ENCODE data around the gene SYNGR1.

The SYNGR1 gene

GRCh38 chr22:39365492-39365780 is 15.6 kb downstream of the SYNGR1 start:
- Histone ChIP-seq H3K79me1 (ENCODE audit: low read length) (no peaks in the 10 kb centered on the region), H3K36me3 (ENCODE audit: control insufficient read depth, insufficient read depth, low read length) (no peaks in the 10 kb centered on the region), H4K8ac (ENCODE audit: low read depth, low read length) (no peak overlapping the region), H3K56ac (ENCODE audit: low read length) (no peak overlapping the region), H3K79me2 (ENCODE audit: control insufficient read depth, insufficient read depth, low read length) (no peaks in the 10 kb centered on the region), H3K23ac (ENCODE audit: low read length) (no peak overlapping the region), H3K27me3 (ENCODE audit: insufficient read depth, low read length, poor library complexity) (no peaks in the 10 kb centered on the region), H3K9ac (ENCODE audit: low read length) (no peak overlapping the region), H3K4me2 (ENCODE audit: low read length) (no peak overlapping the region), H4K5ac (ENCODE audit: low read length) (no peak overlapping the region), H2BK5ac (ENCODE audit: low read length) (no peak overlapping the region), H2BK15ac (replicated peaks; ENCODE audit: low read depth) (no peak overlapping the region), H3K18ac (ENCODE audit: low read length) (no peak overlapping the region), H3K4ac (ENCODE audit: low read depth, low read length) (no peak overlapping the region), H2BK120ac (ENCODE audit: low read depth, low read length) (no peak overlapping the region), H2AK5ac (ENCODE audit: low read length) (no peak overlapping the region), H3K4me3 (ENCODE audit: low read length) (no peak overlapping the region), H3K27ac (ENCODE audit: low read depth, low read length) (no peak overlapping the region), H3K4me1 (ENCODE audit: control insufficient read depth, low read depth, low read length) (peaks cover 12% of the 10 kb centered on the region)
- DNase-seq = no peak
- WGBS (ENCODE audit: extremely low coverage, insufficient coverage, low lambda C conversion rate) = no CpG with 5 or more reads among the region's 3 CpGs

DNA sequence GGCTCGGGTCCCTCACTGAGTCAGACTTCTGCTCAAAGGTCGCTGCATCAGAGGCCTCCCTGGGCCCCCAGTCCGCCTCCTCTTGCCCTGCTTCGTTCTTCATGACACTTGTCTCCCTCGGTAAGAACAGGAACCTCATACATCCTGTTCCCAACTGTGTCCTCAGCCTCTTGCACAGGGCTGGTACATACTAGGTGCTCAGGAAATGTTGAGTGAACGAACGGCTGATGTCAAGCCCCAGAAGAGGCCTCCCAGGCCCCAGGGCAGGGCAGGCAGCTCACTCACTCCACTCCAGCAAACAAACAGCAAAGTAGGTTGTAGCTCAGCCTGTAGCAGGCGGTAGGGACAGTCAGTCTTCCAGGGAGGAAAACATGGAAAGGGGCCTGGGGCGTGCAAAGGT is 17.2 kb downstream of the SYNGR1 start:
- no peak overlapping the region for H3K9ac ChIP-seq (ENCODE audit: low read length)
- no peak overlapping the region for H2BK15ac ChIP-seq (replicated peaks; ENCODE audit: low read depth)
- no peak for DNase-seq
- no CpG with 5 or more reads among the region's 9 CpGs for WGBS (ENCODE audit: extremely low coverage, insufficient coverage, low lambda C conversion rate)
- no peak overlapping the region for H2BK120ac ChIP-seq (ENCODE audit: low read depth, low read length)
- no peak overlapping the region for H2AK5ac ChIP-seq (ENCODE audit: low read length)
- no peaks in the 10 kb centered on the region for H3K79me2 ChIP-seq (ENCODE audit: control insufficient read depth, insufficient read depth, low read length)
- H3K18ac ChIP-seq (ENCODE audit: low read length) = no peak overlapping the region
- H3K4me3 ChIP-seq (ENCODE audit: low read length) = no peak overlapping the region
- H3K23ac ChIP-seq (ENCODE audit: low read length) = no peak overlapping the region
- no peak overlapping the region for H3K27ac ChIP-seq (ENCODE audit: low read depth, low read length)
- H3K36me3 ChIP-seq (ENCODE audit: control insufficient read depth, insufficient read depth, low read length) = no peaks in the 10 kb centered on the region
- H3K4ac ChIP-seq (ENCODE audit: low read depth, low read length) = no peak overlapping the region
- no peak overlapping the region for H4K5ac ChIP-seq (ENCODE audit: low read length)
- no peaks in the 10 kb centered on the region for H3K27me3 ChIP-seq (ENCODE audit: insufficient read depth, low read length, poor library complexity)
- no peak overlapping the region for H3K56ac ChIP-seq (ENCODE audit: low read length)
- H3K4me2 ChIP-seq (ENCODE audit: low read length) = no peak overlapping the region
- H4K8ac ChIP-seq (ENCODE audit: low read depth, low read length) = no peak overlapping the region
- no peaks in the 10 kb centered on the region for H3K79me1 ChIP-seq (ENCODE audit: low read length)
- no peak overlapping the region for H2BK5ac ChIP-seq (ENCODE audit: low read length)
- peaks cover 5% of the 10 kb centered on the region for H3K4me1 ChIP-seq (ENCODE audit: control insufficient read depth, low read depth, low read length)

- Histone ChIP-seq H3K4me1 (ENCODE audit: control insufficient read depth, low read depth, low read length) (no peaks in the 10 kb centered on the region), H4K8ac (ENCODE audit: low read depth, low read length) (no peak overlapping the region), H3K18ac (ENCODE audit: low read length) (no peak overlapping the region), H3K9ac (ENCODE audit: low read length) (no peak overlapping the region), H3K4me3 (ENCODE audit: low read length) (no peak overlapping the region), H2BK15ac (replicated peaks; ENCODE audit: low read depth) (no peak overlapping the region), H2BK5ac (ENCODE audit: low read length) (no peak overlapping the region), H3K4me2 (ENCODE audit: low read length) (no peak overlapping the region), H3K4ac (ENCODE audit: low read depth, low read length) (no peak overlapping the region), H3K56ac (ENCODE audit: low read length) (no peak overlapping the region), H3K79me2 (ENCODE audit: control insufficient read depth, insufficient read depth, low read length) (no peaks in the 10 kb centered on the region), H3K36me3 (ENCODE audit: control insufficient read depth, insufficient read depth, low read length) (no peaks in the 10 kb centered on the region), H2BK120ac (ENCODE audit: low read depth, low read length) (no peak overlapping the region), H3K79me1 (ENCODE audit: low read length) (no peaks in the 10 kb centered on the region), H2AK5ac (ENCODE audit: low read length) (no peak overlapping the region), H3K23ac (ENCODE audit: low read length) (no peak overlapping the region), H3K27me3 (ENCODE audit: insufficient read depth, low read length, poor library complexity) (no peaks in the 10 kb centered on the region), H4K5ac (ENCODE audit: low read length) (no peak overlapping the region), H3K27ac (ENCODE audit: low read depth, low read length) (no peak overlapping the region)
- DNase-seq = no peak
- no CpG with 5 or more reads among the region's 9 CpGs for WGBS (ENCODE audit: extremely low coverage, insufficient coverage, low lambda C conversion rate)
Observed at GRCh38 chr22:39368461-39368911, 18.7 kb downstream of the SYNGR1 start.

GRCh38 chr22:39369186-39369585 is 19.4 kb downstream of the SYNGR1 start:
- no peak overlapping the region for H2AK5ac ChIP-seq (ENCODE audit: low read length)
- H3K27ac ChIP-seq (ENCODE audit: low read depth, low read length) = no peak overlapping the region
- no peak for DNase-seq
- no peaks in the 10 kb centered on the region for H3K4me1 ChIP-seq (ENCODE audit: control insufficient read depth, low read depth, low read length)
- no peak overlapping the region for H4K8ac ChIP-seq (ENCODE audit: low read depth, low read length)
- no peaks in the 10 kb centered on the region for H3K79me2 ChIP-seq (ENCODE audit: control insufficient read depth, insufficient read depth, low read length)
- H3K4me2 ChIP-seq (ENCODE audit: low read length) = no peak overlapping the region
- no peak overlapping the region for H2BK5ac ChIP-seq (ENCODE audit: low read length)
- no peak overlapping the region for H3K4ac ChIP-seq (ENCODE audit: low read depth, low read length)
- WGBS (ENCODE audit: extremely low coverage, insufficient coverage, low lambda C conversion rate) = no CpG with 5 or more reads among the region's 6 CpGs
- no peaks in the 10 kb centered on the region for H3K36me3 ChIP-seq (ENCODE audit: control insufficient read depth, insufficient read depth, low read length)
- no peaks in the 10 kb centered on the region for H3K27me3 ChIP-seq (ENCODE audit: insufficient read depth, low read length, poor library complexity)
- peak overlapping the region; percentile 5 for H3K56ac ChIP-seq (ENCODE audit: low read length)
- H3K18ac ChIP-seq (ENCODE audit: low read length) = no peak overlapping the region
- no peak overlapping the region for H3K23ac ChIP-seq (ENCODE audit: low read length)
- H2BK120ac ChIP-seq (ENCODE audit: low read depth, low read length) = no peak overlapping the region
- no peak overlapping the region for H3K9ac ChIP-seq (ENCODE audit: low read length)
- no peak overlapping the region for H3K4me3 ChIP-seq (ENCODE audit: low read length)
- no peak overlapping the region for H2BK15ac ChIP-seq (replicated peaks; ENCODE audit: low read depth)
- H4K5ac ChIP-seq (ENCODE audit: low read length) = no peak overlapping the region
- H3K79me1 ChIP-seq (ENCODE audit: low read length) = no peaks in the 10 kb centered on the region

- DNase-seq = no peak
- Histone ChIP-seq H3K18ac (ENCODE audit: low read length) (no peak overlapping the region), H3K27me3 (ENCODE audit: insufficient read depth, low read length, poor library complexity) (no peaks in the 10 kb centered on the region), H2BK5ac (ENCODE audit: low read length) (no peak overlapping the region), H3K4ac (ENCODE audit: low read depth, low read length) (no peak overlapping the region), H3K4me3 (ENCODE audit: low read length) (no peak overlapping the region), H4K8ac (ENCODE audit: low read depth, low read length) (no peak overlapping the region), H2AK5ac (ENCODE audit: low read length) (no peak overlapping the region), H3K56ac (ENCODE audit: low read length) (no peak overlapping the region), H3K4me2 (ENCODE audit: low read length) (no peak overlapping the region), H2BK15ac (replicated peaks; ENCODE audit: low read depth) (no peak overlapping the region), H4K5ac (ENCODE audit: low read length) (no peak overlapping the region), H3K4me1 (ENCODE audit: control insufficient read depth, low read depth, low read length) (no peaks in the 10 kb centered on the region), H2BK120ac (ENCODE audit: low read depth, low read length) (no peak overlapping the region), H3K23ac (ENCODE audit: low read length) (no peak overlapping the region), H3K79me2 (ENCODE audit: control insufficient read depth, insufficient read depth, low read length) (no peaks in the 10 kb centered on the region), H3K9ac (ENCODE audit: low read length) (no peak overlapping the region), H3K79me1 (ENCODE audit: low read length) (no peaks in the 10 kb centered on the region), H3K36me3 (ENCODE audit: control insufficient read depth, insufficient read depth, low read length) (no peaks in the 10 kb centered on the region), H3K27ac (ENCODE audit: low read depth, low read length) (no peak overlapping the region)
- WGBS (ENCODE audit: extremely low coverage, insufficient coverage, low lambda C conversion rate) = no CpG with 5 or more reads among the region's 3 CpGs
Observed at GRCh38 chr22:39369586-39369985, 19.8 kb downstream of the SYNGR1 start.

GRCh38 chr22:39371732-39372131 is 21.9 kb downstream of the SYNGR1 start:
- Histone ChIP-seq H3K56ac (ENCODE audit: low read length) (no peak overlapping the region), H2BK5ac (ENCODE audit: low read length) (no peak overlapping the region), H3K27ac (ENCODE audit: low read depth, low read length) (no peak overlapping the region), H3K23ac (ENCODE audit: low read length) (no peak overlapping the region), H3K4ac (ENCODE audit: low read depth, low read length) (no peak overlapping the region), H3K9ac (ENCODE audit: low read length) (no peak overlapping the region), H3K79me1 (ENCODE audit: low read length) (no peaks in the 10 kb centered on the region), H2AK5ac (ENCODE audit: low read length) (no peak overlapping the region), H4K8ac (ENCODE audit: low read depth, low read length) (no peak overlapping the region), H2BK120ac (ENCODE audit: low read depth, low read length) (no peak overlapping the region), H3K36me3 (ENCODE audit: control insufficient read depth, insufficient read depth, low read length) (no peaks in the 10 kb centered on the region), H3K4me1 (ENCODE audit: control insufficient read depth, low read depth, low read length) (no peaks in the 10 kb centered on the region), H3K4me3 (ENCODE audit: low read length) (no peak overlapping the region), H3K27me3 (ENCODE audit: insufficient read depth, low read length, poor library complexity) (no peaks in the 10 kb centered on the region), H2BK15ac (replicated peaks; ENCODE audit: low read depth) (no peak overlapping the region), H3K4me2 (ENCODE audit: low read length) (no peak overlapping the region), H3K79me2 (ENCODE audit: control insufficient read depth, insufficient read depth, low read length) (no peaks in the 10 kb centered on the region), H3K18ac (ENCODE audit: low read length) (no peak overlapping the region), H4K5ac (ENCODE audit: low read length) (no peak overlapping the region)
- WGBS (ENCODE audit: extremely low coverage, insufficient coverage, low lambda C conversion rate) = no CpG with 5 or more reads among the region's 2 CpGs
- DNase-seq = no peak

All from mesendoderm (in vitro differentiated cells).